Activated naive CD8-positive, alpha-beta T cell treated with anti-CD3 and anti-CD28 coated beads for 36 hours (primary cell): ENCODE results near the gene SMAD1. TPM values are rescaled to one million over a fixed set of nuclear protein-coding genes. Genes with fewer than 3 reads are reported as not detected.

Experiments
- DNase-seq: peaks from one replicate; pipeline ENCODE4 v3.0.0; 2021
- H3K27ac Mint-ChIP-seq: one replicate; pipeline ENCODE4 v1.8.0; 2022; ENCODE audit warnings: mild to moderate bottlenecking, moderate library complexity, mixed read lengths
- H3K27me3 Mint-ChIP-seq: one replicate; pipeline ENCODE4 v1.8.0; 2022; ENCODE audit warnings: mild to moderate bottlenecking, mixed read lengths
- H3K36me3 Mint-ChIP-seq: one replicate; pipeline ENCODE4 v1.8.0; 2021; ENCODE audit warnings: mild to moderate bottlenecking, mixed read lengths
- H3K4me1 Mint-ChIP-seq: one replicate; pipeline ENCODE4 v1.8.0; 2021; ENCODE audit warnings: mixed read lengths
- H3K4me3 Mint-ChIP-seq: one replicate; pipeline ENCODE4 v1.8.0; 2022; ENCODE audit warnings: mild to moderate bottlenecking, moderate library complexity, mixed read lengths
- H3K9me3 Mint-ChIP-seq: one replicate; pipeline ENCODE4 v1.8.0; 2022; ENCODE audit warnings: mixed read lengths
- total RNA-seq, 2 experiments: library from RNA; stranded (reverse); gene quantifications; one replicate each; pipeline ENCODE4 v1.2.3, GENCODE V29; 2021

Gene SMAD1
- total RNA-seq, 2 experiments from 2014 or later, result 1.2 to 1.7 TPM

DNA sequence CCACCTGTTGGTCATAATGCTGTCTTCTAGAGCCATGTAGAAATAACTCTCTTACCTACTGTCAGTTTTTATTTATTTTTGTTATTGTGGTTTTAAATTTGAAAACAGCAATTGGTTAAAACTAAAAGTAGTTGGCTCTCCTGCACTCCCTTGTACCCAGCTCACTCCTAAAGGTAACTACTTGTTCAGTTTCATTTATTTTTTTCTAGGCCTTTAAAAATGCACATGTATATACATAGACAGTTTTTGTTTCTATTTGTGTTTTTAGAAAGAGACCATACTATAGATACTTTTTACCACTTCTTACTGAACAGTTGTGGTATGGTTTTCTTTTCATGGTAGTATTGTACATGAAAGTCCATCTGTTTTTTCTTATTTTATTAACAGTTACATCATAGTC lies 16.8 kb downstream of the SMAD1 start:
- Mint-ChIP-seq H3K4me1 (no peaks in the 10 kb centered on the region), H3K36me3 (no peaks in the 10 kb centered on the region), H3K9me3 (no peaks in the 10 kb centered on the region), H3K4me3 (no peak overlapping the region), H3K27ac (no peak overlapping the region), H3K27me3 (peaks cover 26% of the 10 kb centered on the region)
- DNase-seq, result no peak

GRCh38 chr4:145501051-145501660 lies 19.5 kb downstream of the SMAD1 start:
- no peaks in the 10 kb centered on the region for H3K9me3 Mint-ChIP-seq
- H3K27ac Mint-ChIP-seq, result no peak overlapping the region
- H3K27me3 Mint-ChIP-seq, result peaks cover 16% of the 10 kb centered on the region
- H3K36me3 Mint-ChIP-seq, result no peaks in the 10 kb centered on the region
- DNase-seq, result no peak
- no peaks in the 10 kb centered on the region for H3K4me1 Mint-ChIP-seq
- H3K4me3 Mint-ChIP-seq, result no peak overlapping the region

- no peak for DNase-seq
- Mint-ChIP-seq H3K36me3 (no peaks in the 10 kb centered on the region), H3K9me3 (no peaks in the 10 kb centered on the region), H3K27ac (no peak overlapping the region), H3K27me3 (peaks cover 12% of the 10 kb centered on the region), H3K4me1 (no peaks in the 10 kb centered on the region), H3K4me3 (no peak overlapping the region)
These were observed 21.2 kb downstream of the SMAD1 start for GRCh38 chr4:145502809-145503208.

- DNase-seq, result no peak
- Mint-ChIP-seq H3K9me3 (no peaks in the 10 kb centered on the region), H3K27me3 (peaks cover 12% of the 10 kb centered on the region), H3K36me3 (no peaks in the 10 kb centered on the region), H3K4me1 (no peaks in the 10 kb centered on the region), H3K27ac (no peak overlapping the region), H3K4me3 (no peak overlapping the region)
These were observed 21.9 kb downstream of the SMAD1 start for GRCh38 chr4:145503486-145504072.

GRCh38 chr4:145505995-145506394 lies 24.3 kb downstream of the SMAD1 start:
- no peaks in the 10 kb centered on the region for H3K36me3 Mint-ChIP-seq
- no peak for DNase-seq
- no peaks in the 10 kb centered on the region for H3K4me1 Mint-ChIP-seq
- H3K4me3 Mint-ChIP-seq, result no peak overlapping the region
- H3K27me3 Mint-ChIP-seq, result peaks cover 3% of the 10 kb centered on the region
- H3K9me3 Mint-ChIP-seq, result no peaks in the 10 kb centered on the region
- no peak overlapping the region for H3K27ac Mint-ChIP-seq

DNA sequence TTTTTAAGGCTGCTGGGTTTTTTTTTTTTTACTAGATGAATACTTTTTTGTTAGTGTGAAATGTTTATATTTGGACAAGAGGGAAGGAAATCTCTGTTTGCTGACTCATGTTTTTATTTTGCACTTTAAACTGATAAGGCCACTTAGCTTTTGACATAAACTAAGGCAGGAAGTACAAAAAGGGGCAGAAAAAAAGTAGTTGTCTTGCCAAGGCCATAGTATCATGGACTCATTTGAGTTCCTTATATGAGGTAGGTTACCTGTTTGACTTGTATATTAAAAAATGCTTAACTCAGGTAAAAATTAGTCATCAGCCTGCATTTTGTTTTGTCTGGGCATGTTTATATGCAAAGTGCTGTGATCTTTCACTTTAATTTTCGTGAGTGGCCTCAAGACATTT lies 26.0 kb downstream of the SMAD1 start:
- no peaks in the 10 kb centered on the region for H3K4me1 Mint-ChIP-seq
- no peak overlapping the region for H3K4me3 Mint-ChIP-seq
- no peak for DNase-seq

DNA sequence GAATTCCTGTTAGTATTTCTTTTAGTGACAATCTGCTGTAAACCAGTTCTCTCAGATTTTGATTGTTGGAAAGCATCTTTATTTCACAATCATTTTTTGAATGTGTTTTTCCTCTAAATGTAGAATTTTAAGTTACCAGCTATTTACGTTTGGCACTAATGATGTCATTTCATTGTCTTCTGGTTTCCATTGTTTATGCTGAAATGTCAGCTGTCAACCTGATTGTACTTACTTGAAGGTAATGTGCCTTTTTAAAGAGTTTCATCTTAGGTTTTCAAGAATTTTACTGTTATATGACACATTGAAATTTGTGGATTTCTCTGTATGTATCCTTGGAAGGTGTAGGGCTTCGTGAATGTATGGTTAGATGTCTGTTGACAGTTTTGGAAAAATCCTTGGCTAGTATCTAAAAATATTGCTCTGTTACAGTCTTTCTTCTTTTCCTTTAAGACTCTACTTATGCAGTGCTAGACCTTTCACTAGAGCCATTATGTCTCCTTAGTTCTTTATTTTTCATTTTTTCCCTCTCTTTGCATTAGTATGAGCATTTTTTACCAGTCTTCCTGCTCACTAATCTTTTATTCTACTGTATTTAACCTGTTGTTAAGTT lies 30.4 kb downstream of the SMAD1 start:
- no peak for DNase-seq
- Mint-ChIP-seq H3K9me3 (peaks cover 17% of the 10 kb centered on the region), H3K27me3 (no peaks in the 10 kb centered on the region), H3K4me1 (no peaks in the 10 kb centered on the region), H3K27ac (no peak overlapping the region), H3K36me3 (peaks cover 7% of the 10 kb centered on the region), H3K4me3 (no peak overlapping the region)

More for the DNA sequence above, 26.0 kb downstream of the SMAD1 start:
- Mint-ChIP-seq H3K27me3 (no peaks in the 10 kb centered on the region), H3K9me3 (peaks cover 10% of the 10 kb centered on the region), H3K27ac (no peak overlapping the region), H3K36me3 (peaks cover 5% of the 10 kb centered on the region)

DNA sequence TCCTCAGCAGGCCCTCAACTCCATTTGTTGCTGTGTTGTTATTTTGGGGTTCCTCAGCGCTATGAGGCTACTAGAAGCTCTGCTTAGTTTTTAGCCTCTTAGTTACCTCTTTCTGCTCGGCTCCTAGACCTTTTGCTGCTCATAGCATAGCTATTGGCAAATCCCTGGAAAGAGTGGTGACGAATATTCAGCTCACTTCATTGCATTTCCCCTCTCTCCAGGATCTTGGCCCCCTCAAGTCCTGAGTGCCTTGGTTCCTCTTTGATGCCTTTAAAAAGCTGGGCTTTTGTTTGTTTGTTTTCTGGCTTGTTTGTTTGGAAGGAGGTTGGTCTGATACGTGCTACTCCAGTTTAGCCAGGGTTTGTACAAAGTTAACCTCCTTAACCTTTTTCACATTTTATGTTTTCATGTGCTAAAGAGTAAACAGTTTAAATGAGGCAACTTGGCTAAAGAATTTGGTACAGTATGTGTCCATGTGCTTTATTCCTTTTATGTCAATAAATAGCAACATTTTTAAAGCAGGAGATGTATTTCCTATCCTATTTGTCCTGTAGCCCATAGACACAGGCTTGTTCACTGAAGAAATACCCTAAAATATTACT lies 31.5 kb downstream of the SMAD1 start:
- Mint-ChIP-seq H3K36me3 (peaks cover 8% of the 10 kb centered on the region), H3K27ac (no peak overlapping the region), H3K27me3 (no peaks in the 10 kb centered on the region), H3K9me3 (peaks cover 17% of the 10 kb centered on the region), H3K4me1 (no peaks in the 10 kb centered on the region), H3K4me3 (no peak overlapping the region)
- no peak for DNase-seq

DNA sequence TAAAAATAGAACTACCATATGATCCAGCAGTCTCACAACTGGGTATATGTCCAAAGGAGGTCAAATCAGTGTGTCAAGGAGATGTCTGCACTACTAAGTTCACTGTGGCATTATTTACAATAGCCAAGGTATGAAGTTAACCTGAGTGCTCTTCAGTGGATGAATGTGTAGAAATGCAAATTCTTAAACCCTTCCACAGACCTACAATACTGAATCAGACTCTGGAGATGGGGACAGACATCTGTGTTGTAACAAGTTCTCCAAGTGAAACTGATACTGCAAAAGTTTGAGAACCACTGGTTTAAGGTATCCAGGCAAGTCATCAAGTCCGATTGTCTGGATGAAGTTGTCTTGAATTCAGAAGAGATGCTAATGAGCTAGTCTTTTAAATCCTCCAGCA lies 38.5 kb downstream of the SMAD1 start:
- Mint-ChIP-seq H3K4me1 (peaks cover 3% of the 10 kb centered on the region), H3K9me3 (no peaks in the 10 kb centered on the region), H3K36me3 (peaks cover 1% of the 10 kb centered on the region), H3K27ac (no peak overlapping the region), H3K4me3 (no peak overlapping the region), H3K27me3 (no peaks in the 10 kb centered on the region)
- DNase-seq, result no peak

DNA sequence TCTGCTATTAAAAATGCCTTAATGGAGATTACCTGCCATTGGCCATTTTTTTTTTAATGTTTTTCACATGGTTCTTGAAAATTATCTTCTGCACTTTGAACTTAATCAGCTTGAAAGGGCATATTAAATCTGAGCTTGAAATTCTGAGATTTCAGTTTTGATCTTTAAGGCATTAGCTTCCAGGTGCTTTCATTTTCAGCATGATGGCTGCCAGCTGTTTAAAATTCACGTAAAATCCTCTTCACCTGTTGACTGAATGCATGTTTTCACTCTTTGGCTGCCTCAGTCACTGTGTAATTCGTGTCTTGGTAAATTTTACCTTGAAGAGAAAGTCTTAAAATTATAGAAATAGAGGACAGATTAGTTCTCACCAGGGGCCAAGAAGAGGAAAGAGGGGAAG lies 39.6 kb downstream of the SMAD1 start:
- H3K9me3 Mint-ChIP-seq, result no peaks in the 10 kb centered on the region
- DNase-seq, result no peak
- H3K4me3 Mint-ChIP-seq, result no peak overlapping the region
- H3K4me1 Mint-ChIP-seq, result peaks cover 3% of the 10 kb centered on the region
- no peak overlapping the region for H3K27ac Mint-ChIP-seq
- no peaks in the 10 kb centered on the region for H3K27me3 Mint-ChIP-seq
- peaks cover 1% of the 10 kb centered on the region for H3K36me3 Mint-ChIP-seq

DNA sequence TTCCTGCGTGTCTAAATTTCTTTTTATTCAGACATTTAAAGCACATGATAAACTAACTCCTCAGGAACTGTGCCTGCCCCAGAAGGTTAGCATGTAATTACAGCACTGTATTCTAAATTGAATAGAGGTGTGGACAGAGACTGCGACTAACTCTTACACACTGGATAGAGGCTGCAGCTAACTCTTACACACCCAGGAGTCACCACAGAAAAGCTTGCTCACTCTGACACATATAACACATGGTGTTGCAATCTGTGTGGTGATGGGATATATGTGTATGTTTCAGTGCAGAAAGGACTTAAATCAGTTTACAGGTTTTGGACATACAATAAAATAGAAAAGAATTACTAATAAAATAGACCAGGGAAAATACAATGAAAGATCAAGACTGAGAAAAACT lies 41.5 kb downstream of the SMAD1 start:
- no peaks in the 10 kb centered on the region for H3K9me3 Mint-ChIP-seq
- H3K27me3 Mint-ChIP-seq, result no peaks in the 10 kb centered on the region
- H3K27ac Mint-ChIP-seq, result no peak overlapping the region
- H3K4me1 Mint-ChIP-seq, result peaks cover 3% of the 10 kb centered on the region
- no peaks in the 10 kb centered on the region for H3K36me3 Mint-ChIP-seq
- no peak for DNase-seq
- H3K4me3 Mint-ChIP-seq, result no peak overlapping the region

- H3K9me3 Mint-ChIP-seq, result no peaks in the 10 kb centered on the region
- no peak overlapping the region for H3K27ac Mint-ChIP-seq
- H3K36me3 Mint-ChIP-seq, result no peaks in the 10 kb centered on the region
These were observed 42.9 kb downstream of the SMAD1 start for GRCh38 chr4:145524552-145524951.

DNA sequence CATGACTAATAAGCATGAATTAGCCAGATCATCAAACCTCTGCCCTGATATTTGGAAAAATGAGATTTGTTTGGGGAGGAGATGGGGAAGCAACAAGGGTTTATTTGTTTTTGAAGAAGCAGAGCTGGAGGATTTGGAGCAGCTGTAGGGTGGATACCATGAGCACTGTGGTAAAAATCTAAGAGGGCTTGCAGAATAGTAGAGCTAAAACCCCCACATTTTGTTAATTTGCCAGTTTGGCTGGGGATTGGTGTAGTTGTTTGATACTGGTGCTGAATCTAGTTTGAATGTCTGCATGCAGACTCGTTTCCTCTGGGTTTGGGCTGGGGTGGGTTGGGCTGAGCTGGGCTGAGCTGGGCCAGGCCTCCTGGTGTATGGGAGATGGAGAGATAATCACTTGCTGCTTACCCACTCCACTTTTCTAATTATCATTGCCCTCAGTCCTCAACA lies 43.7 kb downstream of the SMAD1 start:
- peaks cover 3% of the 10 kb centered on the region for H3K4me1 Mint-ChIP-seq
- H3K9me3 Mint-ChIP-seq, result no peaks in the 10 kb centered on the region
- no peaks in the 10 kb centered on the region for H3K27me3 Mint-ChIP-seq
- DNase-seq, result no peak
- H3K36me3 Mint-ChIP-seq, result no peaks in the 10 kb centered on the region
- no peak overlapping the region for H3K27ac Mint-ChIP-seq
- H3K4me3 Mint-ChIP-seq, result no peak overlapping the region

More at GRCh38 chr4:145524552-145524951, 42.9 kb downstream of the SMAD1 start:
- peaks cover 3% of the 10 kb centered on the region for H3K4me1 Mint-ChIP-seq
- DNase-seq, result no peak
- H3K4me3 Mint-ChIP-seq, result no peak overlapping the region
- H3K27me3 Mint-ChIP-seq, result no peaks in the 10 kb centered on the region

DNA sequence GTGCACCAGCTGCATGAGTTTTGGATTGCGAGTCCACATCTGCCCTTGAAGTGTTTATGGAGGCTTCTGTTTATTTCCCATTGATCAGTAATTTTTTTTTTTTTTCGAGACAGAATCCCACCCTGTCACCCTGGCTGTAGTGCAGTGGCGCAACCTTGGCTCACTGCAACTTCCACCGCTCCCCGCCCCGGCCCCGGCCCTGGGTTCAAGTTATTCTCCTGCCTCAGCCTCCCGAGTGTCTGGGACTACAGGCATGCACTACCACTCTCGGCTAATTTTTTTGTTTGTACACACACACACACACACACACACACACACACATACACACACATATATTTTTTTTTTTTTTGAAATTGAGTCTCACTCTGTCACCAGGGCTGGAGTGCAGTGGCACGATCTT lies 46.1 kb downstream of the SMAD1 start:
- Mint-ChIP-seq H3K36me3 (no peaks in the 10 kb centered on the region), H3K4me3 (no peak overlapping the region), H3K27me3 (no peaks in the 10 kb centered on the region), H3K27ac (no peak overlapping the region), H3K9me3 (no peaks in the 10 kb centered on the region), H3K4me1 (no peaks in the 10 kb centered on the region)
- DNase-seq, result no peak

GRCh38 chr4:145528601-145529000 lies 46.9 kb downstream of the SMAD1 start:
- Mint-ChIP-seq H3K4me1 (no peaks in the 10 kb centered on the region), H3K27ac (no peak overlapping the region), H3K27me3 (no peaks in the 10 kb centered on the region), H3K4me3 (no peak overlapping the region), H3K9me3 (no peaks in the 10 kb centered on the region), H3K36me3 (no peaks in the 10 kb centered on the region)
- DNase-seq, result no peak
